Esophagus muscularis mucosa (tissue), 4 donors: ENCODE data around the gene CSPG4. TPM values are rescaled to one million over a fixed set of nuclear protein-coding genes. Genes with fewer than 3 reads are reported as not detected.

ENCODE experiments used
- DNase-seq: peaks from one replicate; pipeline ENCODE4 v3.0.0-alpha.2; 2017; ENCODE audit errors: extremely low spot score
- H3K27ac ChIP-seq, 4 donors: fragments of 200-600 bp; sonication (generic); replicated peaks in 1 of 4; 1 replicate in 3 of 4; 2 replicates in 1 of 4; pipeline ENCODE4 v1.5.1; 2016 to 2019; ENCODE audit warnings: mild to moderate bottlenecking in 1 of 4
- H3K27me3 ChIP-seq, 4 donors: fragments of 200-600 bp; sonication (generic); one replicate each; pipeline versions ENCODE4 v1.5.1 to v1.6.0; 2016 to 2019
- H3K36me3 ChIP-seq, 4 donors: fragments of 200-600 bp; sonication (generic); one replicate each; pipeline ENCODE4 v1.5.1; 2016 to 2019
- H3K4me1 ChIP-seq, 4 donors: fragments of 200-600 bp; sonication (generic); one replicate each; pipeline ENCODE4 v1.5.1; 2016 to 2019
- H3K4me3 ChIP-seq, 4 donors: fragments of 200-600 bp; sonication (generic); 1 replicate in 2 of 4; 2 replicates in 2 of 4; pipeline ENCODE4 v1.5.1; 2016 to 2019; ENCODE audit warnings: mild to moderate bottlenecking in 4 of 4, moderate library complexity in 1 of 4
- H3K9me3 ChIP-seq, 4 donors: fragments of 200-600 bp; sonication (generic); 1 replicate in 3 of 4; 2 replicates in 1 of 4; pipeline ENCODE4 v1.5.1; 2016 to 2019
- CTCF ChIP-seq, 3 experiments: fragments of 200-600 bp in 2 of 3; fragments of 450-650 bp in 1 of 3; sonication (generic) in 2 of 3; IDR thresholded peaks; one replicate each; pipeline ENCODE4 v1.5.1; 2017 to 2019; ENCODE audit warnings: antibody characterized with exemption in 3 of 3, mild to moderate bottlenecking in 2 of 3, moderate library complexity in 1 of 3
- EP300 ChIP-seq: sonication (generic); formaldehyde crosslinking; IDR thresholded peaks from one replicate; pipeline ENCODE4 v1.6.1; 2017; ENCODE audit warnings: antibody characterized with exemption
- POLR2A ChIP-seq: fragments of 450-650 bp; IDR thresholded peaks from one replicate; pipeline ENCODE4 v1.6.1; 2017; ENCODE audit warnings: antibody characterized with exemption, moderate library complexity, mild to moderate bottlenecking, low read depth
- POLR2AphosphoS5 ChIP-seq, 2 donors: sonication (generic); formaldehyde crosslinking; IDR thresholded peaks; one replicate each; pipeline ENCODE4 v1.6.1; 2017; ENCODE audit warnings: antibody characterized with exemption in 2 of 2
- WGBS: methylation state at CpG from one replicate; pipeline ENCODE4 v1.1.5; 2018; 5-methylcytosine and 5-hydroxymethylcytosine counted together
- intact Hi-C: fragments of 100-400 bp; cut with DNase I; formaldehyde crosslinking; loops from one replicate; pipeline ENCODE4 v1.15.1; 2023
- total RNA-seq, 4 donors: library from RNA; depleted of rRNA; stranded (reverse); fragments of >200 nt; gene quantifications; one replicate each; pipeline versions ENCODE4 v1.1.0 to v1.2.1, GENCODE V29; 2016

CSPG4 gene
- total RNA-seq, 4 donors from 2014 or later = 133 to 386 (median 182) TPM

GRCh38 chr15:75650908-75651809 is 61.5 kb downstream of the CSPG4 start:
- intact Hi-C loops = no loop called here

GRCh38 chr15:75649848-75650247 is 62.8 kb downstream of the CSPG4 start:
- no peak for DNase-seq
- WGBS = 91% methylated on average over 14 of the region's 18 CpGs
- Histone ChIP-seq H3K4me1 (peaks cover 70 to 83% (median 77%) of the 10 kb centered on the region in 4 donors), H3K27ac (peak overlapping the region; percentile 2 to 97 (median 58)), H3K9me3 (no peaks in the 10 kb centered on the region), H3K4me3 (peak overlapping the region; percentile 71 to 89 (median 84)), H3K36me3 (peaks cover 0 to 30% (median 7%) of the 10 kb centered on the region in 4 donors), H3K27me3 (no peaks in the 10 kb centered on the region)
- TF ChIP-seq POLR2A = no peak
- TF ChIP-seq EP300 = no peak
- no peak for TF ChIP-seq POLR2AphosphoS5 (IDR thresholded peaks at IDR 0.05)
- no peak for TF ChIP-seq CTCF (IDR thresholded peaks at IDR 0.05)
- intact Hi-C loops = loop anchor here (10.0 kb wide), 1 partner anchor 285 kb away; the partner anchor contains the start of gene MAN2C1

More at GRCh38 chr15:75650908-75651809, 61.5 kb downstream of the CSPG4 start:
- Histone ChIP-seq H3K9me3 (no peaks in the 10 kb centered on the region), H3K4me1 (peaks cover 78 to 89% (median 84%) of the 10 kb centered on the region in 4 donors), H3K27ac (peak overlapping the region; percentile 60 to 95 (median 68)), H3K36me3 (peaks cover 0 to 42% (median 16%) of the 10 kb centered on the region in 4 donors), H3K4me3 (peak overlapping the region; percentile 71 to 89 (median 84)), H3K27me3 (no peaks in the 10 kb centered on the region)
- WGBS = 47% methylated on average over 7 of the region's 9 CpGs
- TF ChIP-seq EP300 (no peak), POLR2AphosphoS5 (IDR thresholded peaks at IDR 0.05) (peak; percentile 27 to 41), POLR2A (no peak)
- DNase-seq = no peak

GRCh38 chr15:75649045-75649761 is 63.4 kb downstream of the CSPG4 start:
- WGBS = 81% methylated on average over 3 of the region's 19 CpGs
- intact Hi-C loops = loop anchor here (10.0 kb wide), 1 partner anchor 284 kb away; the partner anchor contains the start of gene MAN2C1
- no peaks in the 10 kb centered on the region for H3K27me3 ChIP-seq
- no peak for DNase-seq
- H3K9me3 ChIP-seq = no peaks in the 10 kb centered on the region
- peaks cover 65 to 76% (median 71%) of the 10 kb centered on the region in 4 donors for H3K4me1 ChIP-seq
- H3K27ac ChIP-seq = peak overlapping the region; percentile 89 to 97 (median 95)
- TF ChIP-seq CTCF (IDR thresholded peaks at IDR 0.05) = no peak
- no peak for TF ChIP-seq POLR2AphosphoS5 (IDR thresholded peaks at IDR 0.05)
- TF ChIP-seq POLR2A = no peak
- TF ChIP-seq EP300 = no peak
- H3K36me3 ChIP-seq = peaks cover 0 to 25% (median 4%) of the 10 kb centered on the region in 4 donors
- peak overlapping the region; percentile 71 to 89 (median 84) for H3K4me3 ChIP-seq

GRCh38 chr15:75648156-75649000 is 64.3 kb downstream of the CSPG4 start:
- DNase-seq = no peak

More at GRCh38 chr15:75648156-75649000, 64.3 kb downstream of the CSPG4 start:
- Histone ChIP-seq H3K9me3 (no peaks in the 10 kb centered on the region), H3K27me3 (no peaks in the 10 kb centered on the region), H3K27ac (peak overlapping the region; percentile 89 to 97 (median 95)), H3K4me3 (peak overlapping the region; percentile 71 to 89 (median 84)), H3K36me3 (peaks cover 0 to 23% (median 3%) of the 10 kb centered on the region in 4 donors), H3K4me1 (peaks cover 58 to 68% (median 63%) of the 10 kb centered on the region in 4 donors)
- WGBS = 6% methylated on average over 28 of the region's 34 CpGs
- TF ChIP-seq POLR2AphosphoS5 (IDR thresholded peaks at IDR 0.05) (peak; percentile 12 to 21), CTCF (IDR thresholded peaks at IDR 0.05) (no peak)
- intact Hi-C loops = loop anchor here (10.0 kb wide), 1 partner anchor 284 kb away; the partner anchor contains the start of gene MAN2C1
